ENCODE results near the gene GRIP1. TPM values are rescaled to one million over a fixed set of nuclear protein-coding genes. Genes with fewer than 3 reads are reported as not detected.

GRIP1 gene
- total RNA-seq, 1 experiment from 2014 or later = 73.8 TPM

- DNase-seq = no peak
- no peaks in the 10 kb centered on the region for H3K36me3 ChIP-seq (replicated peaks; ENCODE audit: control insufficient read depth, insufficient read depth, low read length)
- H3K4me3 ChIP-seq (ENCODE audit: insufficient read depth, low read depth, low read length) = no peak overlapping the region
- no peaks in the 10 kb centered on the region for H3K27me3 ChIP-seq (ENCODE audit: control insufficient read depth, insufficient read depth, low read length)
Measured at GRCh38 chr12:66674495-66675122, 4.3 kb downstream of the GRIP1 start.

- no peak overlapping the region for H3K4me3 ChIP-seq (ENCODE audit: insufficient read depth, low read depth, low read length)
- H3K27me3 ChIP-seq (ENCODE audit: control insufficient read depth, insufficient read depth, low read length) = no peaks in the 10 kb centered on the region
- DNase-seq = no peak
- H3K36me3 ChIP-seq (replicated peaks; ENCODE audit: control insufficient read depth, insufficient read depth, low read length) = no peaks in the 10 kb centered on the region
Measured at GRCh38 chr12:66669541-66669940, 9.3 kb downstream of the GRIP1 start.

GRCh38 chr12:66668311-66668710, 10.6 kb downstream of the GRIP1 start:
- no peak for DNase-seq
- Histone ChIP-seq H3K27me3 (ENCODE audit: control insufficient read depth, insufficient read depth, low read length) (no peaks in the 10 kb centered on the region), H3K36me3 (replicated peaks; ENCODE audit: control insufficient read depth, insufficient read depth, low read length) (no peaks in the 10 kb centered on the region), H3K4me3 (ENCODE audit: insufficient read depth, low read depth, low read length) (no peak overlapping the region)

- H3K27me3 ChIP-seq (ENCODE audit: control insufficient read depth, insufficient read depth, low read length) = no peaks in the 10 kb centered on the region
- H3K36me3 ChIP-seq (replicated peaks; ENCODE audit: control insufficient read depth, insufficient read depth, low read length) = no peaks in the 10 kb centered on the region
- no peak overlapping the region for H3K4me3 ChIP-seq (ENCODE audit: insufficient read depth, low read depth, low read length)
- no peak for DNase-seq
Measured at GRCh38 chr12:66667906-66668305, 11.0 kb downstream of the GRIP1 start.

GRCh38 chr12:66666481-66666880, 12.4 kb downstream of the GRIP1 start:
- Histone ChIP-seq H3K36me3 (replicated peaks; ENCODE audit: control insufficient read depth, insufficient read depth, low read length) (no peaks in the 10 kb centered on the region), H3K27me3 (ENCODE audit: control insufficient read depth, insufficient read depth, low read length) (no peaks in the 10 kb centered on the region), H3K4me3 (ENCODE audit: insufficient read depth, low read depth, low read length) (no peak overlapping the region)
- DNase-seq = no peak

GRCh38 chr12:66665435-66665985, 13.4 kb downstream of the GRIP1 start:
- no peak for DNase-seq
- Histone ChIP-seq H3K4me3 (ENCODE audit: insufficient read depth, low read depth, low read length) (no peak overlapping the region), H3K27me3 (ENCODE audit: control insufficient read depth, insufficient read depth, low read length) (no peaks in the 10 kb centered on the region), H3K36me3 (replicated peaks; ENCODE audit: control insufficient read depth, insufficient read depth, low read length) (no peaks in the 10 kb centered on the region)

- Histone ChIP-seq H3K4me3 (ENCODE audit: insufficient read depth, low read depth, low read length) (no peak overlapping the region), H3K27me3 (ENCODE audit: control insufficient read depth, insufficient read depth, low read length) (no peaks in the 10 kb centered on the region), H3K36me3 (replicated peaks; ENCODE audit: control insufficient read depth, insufficient read depth, low read length) (no peaks in the 10 kb centered on the region)
- no peak for DNase-seq
Measured at GRCh38 chr12:66664076-66664475, 14.8 kb downstream of the GRIP1 start.

GRCh38 chr12:66663611-66664010, 15.3 kb downstream of the GRIP1 start:
- H3K36me3 ChIP-seq (replicated peaks; ENCODE audit: control insufficient read depth, insufficient read depth, low read length) = no peaks in the 10 kb centered on the region
- no peak overlapping the region for H3K4me3 ChIP-seq (ENCODE audit: insufficient read depth, low read depth, low read length)
- no peaks in the 10 kb centered on the region for H3K27me3 ChIP-seq (ENCODE audit: control insufficient read depth, insufficient read depth, low read length)
- no peak for DNase-seq

- H3K4me3 ChIP-seq (ENCODE audit: insufficient read depth, low read depth, low read length) = no peak overlapping the region
- DNase-seq = no peak
- H3K36me3 ChIP-seq (replicated peaks; ENCODE audit: control insufficient read depth, insufficient read depth, low read length) = no peaks in the 10 kb centered on the region
- H3K27me3 ChIP-seq (ENCODE audit: control insufficient read depth, insufficient read depth, low read length) = no peaks in the 10 kb centered on the region
Measured at GRCh38 chr12:66662729-66663128, 16.1 kb downstream of the GRIP1 start.

- DNase-seq = no peak
- no peaks in the 10 kb centered on the region for H3K27me3 ChIP-seq (ENCODE audit: control insufficient read depth, insufficient read depth, low read length)
- no peaks in the 10 kb centered on the region for H3K36me3 ChIP-seq (replicated peaks; ENCODE audit: control insufficient read depth, insufficient read depth, low read length)
- H3K4me3 ChIP-seq (ENCODE audit: insufficient read depth, low read depth, low read length) = no peak overlapping the region
Measured at GRCh38 chr12:66662179-66662578, 16.7 kb downstream of the GRIP1 start.

GRCh38 chr12:66661357-66661756, 17.5 kb downstream of the GRIP1 start:
- no peak for DNase-seq
- Histone ChIP-seq H3K4me3 (ENCODE audit: insufficient read depth, low read depth, low read length) (no peak overlapping the region), H3K36me3 (replicated peaks; ENCODE audit: control insufficient read depth, insufficient read depth, low read length) (no peaks in the 10 kb centered on the region), H3K27me3 (ENCODE audit: control insufficient read depth, insufficient read depth, low read length) (no peaks in the 10 kb centered on the region)

- Histone ChIP-seq H3K4me3 (ENCODE audit: insufficient read depth, low read depth, low read length) (no peak overlapping the region), H3K36me3 (replicated peaks; ENCODE audit: control insufficient read depth, insufficient read depth, low read length) (no peaks in the 10 kb centered on the region), H3K27me3 (ENCODE audit: control insufficient read depth, insufficient read depth, low read length) (no peaks in the 10 kb centered on the region)
- DNase-seq = peak; percentile 25
Measured at GRCh38 chr12:66653796-66654195, 25.1 kb downstream of the GRIP1 start.

- H3K4me3 ChIP-seq (ENCODE audit: insufficient read depth, low read depth, low read length) = no peak overlapping the region
- no peak for DNase-seq
- no peaks in the 10 kb centered on the region for H3K27me3 ChIP-seq (ENCODE audit: control insufficient read depth, insufficient read depth, low read length)
- H3K36me3 ChIP-seq (replicated peaks; ENCODE audit: control insufficient read depth, insufficient read depth, low read length) = no peaks in the 10 kb centered on the region
Measured at GRCh38 chr12:66648033-66648735, 30.7 kb downstream of the GRIP1 start.

GRCh38 chr12:66647034-66647691, 31.7 kb downstream of the GRIP1 start:
- no peak overlapping the region for H3K4me3 ChIP-seq (ENCODE audit: insufficient read depth, low read depth, low read length)
- no peaks in the 10 kb centered on the region for H3K27me3 ChIP-seq (ENCODE audit: control insufficient read depth, insufficient read depth, low read length)
- no peak for DNase-seq

GRCh38 chr12:66644151-66644550, 34.7 kb downstream of the GRIP1 start:
- DNase-seq = no peak
- H3K4me3 ChIP-seq (ENCODE audit: insufficient read depth, low read depth, low read length) = no peak overlapping the region

More at GRCh38 chr12:66647034-66647691, 31.7 kb downstream of the GRIP1 start:
- H3K36me3 ChIP-seq (replicated peaks; ENCODE audit: control insufficient read depth, insufficient read depth, low read length) = no peaks in the 10 kb centered on the region

More at GRCh38 chr12:66644151-66644550, 34.7 kb downstream of the GRIP1 start:
- H3K27me3 ChIP-seq (ENCODE audit: control insufficient read depth, insufficient read depth, low read length) = no peaks in the 10 kb centered on the region
- no peaks in the 10 kb centered on the region for H3K36me3 ChIP-seq (replicated peaks; ENCODE audit: control insufficient read depth, insufficient read depth, low read length)

All from H7 (cell line).